Left forelimb (tissue), 1 donor: ENCODE data around the gene HLA-F.

Experiments
- DNase-seq: peaks from one replicate; pipeline ENCODE4 v3.0.0-alpha.2; 2018; ENCODE audit warnings: low spot score

The HLA-F gene

DNA sequence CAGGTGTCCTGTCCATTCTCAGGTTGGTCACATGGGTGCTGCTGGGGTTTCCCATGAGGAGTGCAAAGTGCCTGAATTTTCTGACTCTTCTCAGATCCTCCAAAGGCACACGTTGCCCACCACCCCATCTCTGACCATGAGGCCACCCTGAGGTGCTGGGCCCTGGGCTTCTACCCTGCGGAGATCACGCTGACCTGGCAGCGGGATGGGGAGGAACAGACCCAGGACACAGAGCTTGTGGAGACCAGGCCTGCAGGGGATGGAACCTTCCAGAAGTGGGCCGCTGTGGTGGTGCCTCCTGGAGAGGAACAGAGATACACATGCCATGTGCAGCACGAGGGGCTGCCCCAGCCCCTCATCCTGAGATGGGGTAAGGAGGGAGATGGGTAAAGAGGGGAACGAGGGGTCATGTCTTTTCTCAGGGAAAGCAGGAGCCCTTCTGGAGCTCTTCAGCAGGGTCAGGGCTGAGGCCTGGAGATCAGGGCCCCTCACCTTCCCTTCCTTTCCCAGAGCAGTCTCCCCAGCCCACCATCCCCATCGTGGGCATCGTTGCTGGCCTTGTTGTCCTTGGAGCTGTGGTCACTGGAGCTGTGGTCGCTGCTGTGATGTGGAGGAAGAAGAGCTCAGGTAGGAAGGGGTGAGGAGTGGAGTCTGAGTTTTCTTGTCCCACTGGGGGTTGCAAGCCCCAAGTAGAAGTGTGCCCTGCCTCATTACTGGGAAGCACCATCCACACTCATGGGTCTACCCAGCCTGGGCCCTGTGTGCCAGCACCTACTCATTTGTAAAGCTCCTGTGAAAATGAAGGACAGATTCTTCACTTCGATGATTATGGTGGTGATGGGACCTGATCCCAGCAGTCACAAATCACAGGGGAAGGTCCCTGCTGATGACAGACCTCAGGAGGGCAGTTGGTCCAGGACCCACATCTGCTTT lies 2.0 kb downstream of the HLA-F start:
- no peak for DNase-seq

DNA sequence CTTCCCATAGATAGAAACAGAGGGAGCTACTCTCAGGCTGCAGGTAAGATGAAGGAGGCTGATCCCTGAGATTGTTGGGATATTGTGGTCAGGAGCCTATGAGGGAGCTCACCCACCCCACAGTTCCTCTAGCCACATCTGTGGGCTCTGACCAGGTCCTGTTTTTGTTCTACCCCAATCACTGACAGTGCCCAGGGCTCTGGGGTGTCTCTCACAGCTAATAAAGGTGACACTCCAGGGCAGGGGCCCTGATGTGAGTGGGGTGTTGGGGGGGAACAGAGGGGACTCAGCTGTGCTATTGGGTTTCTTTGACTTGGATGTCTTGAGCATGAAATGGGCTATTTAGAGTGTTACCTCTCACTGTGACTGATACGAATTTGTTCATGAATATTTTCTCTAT lies 2.8 kb downstream of the HLA-F start:
- no peak for DNase-seq

DNA sequence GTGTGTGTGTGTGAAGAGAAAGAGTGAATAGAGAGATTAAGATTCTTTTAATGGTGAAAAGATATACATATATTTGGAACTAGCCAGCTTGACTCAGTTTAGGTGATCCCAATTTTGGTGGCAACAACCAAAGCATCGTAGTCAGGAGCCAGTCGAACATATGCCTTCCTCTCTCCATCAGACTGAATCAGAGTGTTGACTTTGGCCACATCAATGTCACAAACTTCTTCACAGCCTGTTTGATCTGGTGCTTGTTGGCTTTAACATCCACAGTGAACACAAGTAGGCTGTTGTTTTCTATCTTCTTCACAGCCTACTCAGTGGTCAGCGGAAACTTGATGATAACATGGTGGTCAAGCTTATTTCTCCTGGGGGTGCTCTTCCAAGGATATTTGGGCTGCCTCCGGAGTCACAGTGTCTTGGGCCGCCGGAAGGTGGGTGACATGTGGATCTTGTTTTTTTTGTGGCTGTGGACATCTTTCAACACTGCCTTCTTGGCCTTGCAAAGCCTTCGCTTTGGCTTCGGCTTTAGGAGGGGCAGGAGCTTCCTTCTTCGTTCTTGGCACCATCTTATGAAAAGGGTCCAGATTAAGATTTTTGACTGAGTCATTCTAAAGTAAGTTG lies 3.4 kb downstream of the HLA-F start:
- no peak for DNase-seq

DNA sequence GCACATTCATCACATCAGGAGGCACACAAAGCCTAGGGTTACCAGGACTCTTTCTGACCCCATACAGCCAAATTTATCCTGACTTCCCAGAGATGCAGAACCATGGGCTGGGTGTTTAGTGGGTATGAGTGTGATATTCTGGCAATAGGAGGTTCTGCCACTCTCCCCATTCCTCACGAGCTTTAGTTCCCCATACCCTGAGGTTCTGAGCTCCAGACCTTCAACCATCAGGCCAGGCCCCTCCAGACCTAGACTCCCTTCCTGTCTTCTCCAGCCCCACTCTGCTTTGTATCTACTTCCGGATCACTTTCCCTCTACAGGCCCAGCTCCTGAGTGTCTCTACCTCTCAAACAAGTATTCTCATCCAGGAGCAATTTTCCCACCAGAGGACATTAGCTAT lies 4.4 kb downstream of the HLA-F start:
- DNase-seq, result no peak

DNA sequence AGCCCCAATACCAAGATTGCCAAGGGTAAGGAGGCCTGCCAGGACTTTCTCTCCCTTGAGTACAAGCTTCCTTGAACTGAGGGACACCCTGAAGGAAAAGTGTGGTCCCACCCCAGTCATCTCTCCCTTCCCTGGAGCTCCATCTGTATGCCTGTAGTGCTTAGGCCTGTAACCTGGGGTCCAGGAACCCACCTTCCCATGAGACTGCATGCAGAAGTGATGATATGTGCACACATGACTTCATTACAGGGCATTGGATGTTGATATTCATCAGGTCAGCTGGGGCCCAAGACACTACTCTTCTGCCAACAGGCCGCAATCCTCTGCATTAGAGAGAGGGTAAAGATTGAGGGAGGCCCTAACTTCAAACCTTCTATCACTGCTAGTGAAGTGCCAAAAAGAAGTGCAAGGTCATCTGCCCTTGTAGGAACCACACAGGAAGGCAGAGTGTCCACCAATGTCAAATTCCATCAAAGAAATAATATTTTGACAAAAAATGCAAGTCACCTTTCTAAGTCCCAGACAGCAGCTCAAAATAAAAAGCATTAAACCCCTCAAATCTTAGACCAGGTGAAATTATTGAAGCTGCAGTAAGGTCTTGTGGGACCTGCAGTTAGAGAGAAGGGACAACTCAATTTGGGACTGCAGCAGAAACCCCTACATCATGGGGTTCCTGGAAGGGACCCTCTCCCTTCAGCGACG lies 5.1 kb downstream of the HLA-F start:
- DNase-seq, result no peak

DNA sequence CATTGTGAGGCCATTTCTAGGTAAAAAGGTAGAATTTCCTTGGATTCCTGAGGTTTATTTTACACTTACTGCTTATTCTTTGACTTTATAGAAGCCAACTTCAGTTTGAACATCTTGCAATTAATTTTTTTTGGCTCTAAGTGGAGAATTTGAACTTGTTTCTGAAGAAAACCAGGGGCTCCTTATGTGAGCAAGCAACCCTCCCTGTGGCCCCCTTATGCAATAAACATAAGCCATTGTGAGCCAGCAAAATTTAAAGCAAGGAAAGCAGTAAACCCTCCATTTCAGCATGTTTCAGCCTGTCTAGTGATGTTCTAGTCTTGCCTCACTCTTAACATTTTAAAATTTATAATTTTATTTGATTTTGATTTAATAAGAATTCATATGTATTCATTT lies 5.6 kb downstream of the HLA-F start:
- no peak for DNase-seq

DNA sequence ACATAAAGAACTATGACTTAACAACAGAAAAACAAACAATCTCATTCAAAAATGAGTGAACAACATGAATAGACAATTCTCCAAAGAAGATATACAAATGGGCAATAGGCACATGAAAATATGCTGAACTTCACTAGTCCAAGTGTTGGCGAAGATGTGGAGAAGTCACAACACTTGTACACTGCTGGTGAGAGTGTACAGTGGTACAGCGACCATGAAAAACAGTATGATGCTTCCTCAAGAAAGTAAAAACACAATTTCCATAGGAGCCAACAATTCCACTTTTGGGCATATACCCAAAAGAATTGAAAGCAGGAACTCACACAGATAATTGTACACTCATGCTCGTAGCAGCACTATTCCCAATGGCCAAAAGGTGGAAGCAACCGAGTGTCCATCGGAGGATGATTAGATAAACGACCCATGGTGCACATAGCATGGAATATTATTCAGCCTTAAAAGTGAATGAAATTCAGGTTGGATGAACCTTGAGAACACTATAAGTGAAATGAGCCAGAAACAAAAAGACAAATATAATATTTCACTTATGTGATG lies 6.6 kb downstream of the HLA-F start:
- no peak for DNase-seq

DNA sequence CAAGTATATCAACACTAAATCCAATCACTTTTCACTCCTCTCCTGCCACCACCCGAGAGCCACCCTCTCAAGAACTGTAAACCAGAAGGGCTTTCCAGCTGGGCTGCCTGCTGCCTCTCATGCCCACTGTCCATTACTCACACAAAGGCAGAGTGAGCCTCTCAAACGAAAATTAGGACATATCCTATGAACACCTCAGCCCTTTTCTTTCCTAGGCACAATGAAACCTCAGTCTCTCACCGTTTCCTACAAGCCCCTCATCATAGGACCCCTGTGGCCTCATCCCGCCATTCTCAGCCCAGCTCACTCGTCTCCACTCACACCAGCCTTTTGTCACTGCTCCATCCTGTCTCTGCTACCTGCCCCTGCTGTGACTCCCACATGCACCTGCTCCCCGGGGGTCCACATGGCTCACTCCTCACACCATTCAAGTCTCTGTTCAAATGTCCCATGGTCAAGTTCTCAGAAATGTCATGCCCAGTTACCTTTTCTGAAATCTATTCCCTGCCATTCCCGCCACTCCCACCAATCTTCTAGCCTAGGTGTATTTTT lies 7.4 kb downstream of the HLA-F start:
- DNase-seq, result no peak

DNA sequence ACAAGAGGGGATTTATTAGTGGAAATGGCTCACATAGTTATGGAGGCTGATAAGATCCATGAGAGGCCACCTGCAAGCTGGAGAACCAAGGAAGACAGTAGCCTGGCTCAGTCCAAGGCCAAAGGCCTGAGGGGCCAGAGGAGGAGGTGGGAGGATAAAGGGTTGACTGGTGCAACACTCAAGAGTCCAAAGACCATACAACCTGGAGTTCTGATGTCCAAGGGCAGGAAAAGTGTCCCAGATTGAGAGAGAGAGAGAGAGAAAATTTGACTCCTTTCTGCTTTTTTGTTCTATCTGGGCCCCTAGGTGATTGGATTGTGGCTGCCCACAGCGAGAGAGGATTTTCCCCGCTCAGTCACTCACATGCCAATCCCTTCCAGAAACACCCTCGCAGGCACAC lies 8.0 kb downstream of the HLA-F start:
- no peak for DNase-seq

DNA sequence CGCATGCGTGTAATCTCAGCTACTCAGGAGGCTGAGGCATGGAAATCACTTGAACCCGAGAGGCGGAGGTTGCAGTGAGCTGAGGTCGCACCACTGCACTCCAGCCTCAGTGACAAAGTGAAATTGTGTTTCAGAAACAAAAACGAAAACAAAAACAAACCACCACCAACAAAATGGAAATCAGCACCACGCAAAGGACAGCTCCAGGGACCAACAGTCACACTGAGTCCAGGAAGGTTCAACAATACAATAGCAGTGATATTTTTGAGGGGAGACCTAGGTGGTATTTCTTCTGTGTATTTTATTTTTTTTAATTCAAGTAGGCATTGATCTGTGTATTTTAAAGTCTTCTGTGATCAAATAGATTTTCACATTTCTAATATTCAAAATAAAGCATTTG lies 9.8 kb downstream of the HLA-F start:
- DNase-seq, result no peak

DNA sequence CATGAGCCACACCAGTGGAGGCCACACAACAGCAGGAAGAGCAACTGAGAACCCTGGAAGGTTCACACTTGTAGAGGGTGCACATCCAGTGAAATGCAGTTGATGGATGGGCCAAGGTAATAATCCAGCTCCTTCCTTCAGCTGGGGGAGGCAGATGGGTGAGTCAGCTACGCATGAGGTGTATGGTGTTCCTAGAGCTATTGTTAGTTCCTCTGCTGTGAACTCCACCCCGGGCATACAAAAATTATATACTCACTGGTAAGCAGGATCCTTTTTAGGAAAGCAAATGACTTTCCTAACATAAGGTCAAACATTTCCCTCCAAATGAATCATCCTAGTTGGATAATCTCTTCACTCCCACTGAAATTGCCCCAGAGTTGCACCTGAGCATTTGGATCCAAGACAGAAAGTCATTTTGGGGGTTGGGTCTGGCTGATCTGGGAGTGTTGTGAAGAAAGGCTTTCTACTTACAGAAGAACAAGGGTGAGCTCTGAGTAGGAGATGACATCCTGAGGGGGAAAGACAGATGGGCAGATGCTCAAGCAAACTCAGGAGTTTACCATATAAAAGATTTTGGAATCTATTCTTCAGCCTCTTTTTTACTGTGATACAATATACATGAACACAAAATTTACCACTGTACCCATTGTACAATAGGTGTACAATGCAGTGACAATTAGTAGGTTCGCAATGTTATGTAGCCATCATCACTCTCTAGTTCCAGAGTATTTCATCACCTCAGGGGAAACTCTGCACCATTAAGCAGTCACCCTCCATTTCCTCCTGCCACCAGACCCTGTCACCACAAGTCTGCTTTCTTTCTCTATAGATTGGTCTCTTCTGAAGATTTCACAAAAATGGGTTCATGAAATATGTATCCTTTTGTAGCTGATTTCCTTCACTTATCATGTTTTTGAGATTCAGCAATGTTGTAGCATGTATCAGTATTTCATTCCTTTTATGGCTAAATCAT lies 11.1 kb downstream of the HLA-F start:
- DNase-seq, result no peak

DNA sequence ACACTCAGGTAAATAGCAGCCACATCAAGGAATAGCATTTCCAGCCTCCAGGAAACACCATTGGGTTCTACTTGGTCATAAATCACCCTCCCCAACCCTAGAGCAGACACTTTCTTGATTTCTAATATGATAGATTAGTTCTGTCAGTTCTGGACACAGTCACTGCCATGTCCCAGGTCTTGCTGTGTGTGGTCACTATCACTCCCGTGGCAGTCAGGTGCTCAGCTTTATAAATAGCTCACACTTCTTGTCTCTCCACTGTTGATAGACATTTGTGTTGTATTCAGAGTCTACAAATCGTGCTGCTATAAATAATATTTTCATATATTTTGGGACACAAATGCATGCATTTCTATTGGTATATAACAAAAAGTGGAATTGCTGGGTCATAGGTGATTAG lies 13.3 kb downstream of the HLA-F start:
- no peak for DNase-seq

DNA sequence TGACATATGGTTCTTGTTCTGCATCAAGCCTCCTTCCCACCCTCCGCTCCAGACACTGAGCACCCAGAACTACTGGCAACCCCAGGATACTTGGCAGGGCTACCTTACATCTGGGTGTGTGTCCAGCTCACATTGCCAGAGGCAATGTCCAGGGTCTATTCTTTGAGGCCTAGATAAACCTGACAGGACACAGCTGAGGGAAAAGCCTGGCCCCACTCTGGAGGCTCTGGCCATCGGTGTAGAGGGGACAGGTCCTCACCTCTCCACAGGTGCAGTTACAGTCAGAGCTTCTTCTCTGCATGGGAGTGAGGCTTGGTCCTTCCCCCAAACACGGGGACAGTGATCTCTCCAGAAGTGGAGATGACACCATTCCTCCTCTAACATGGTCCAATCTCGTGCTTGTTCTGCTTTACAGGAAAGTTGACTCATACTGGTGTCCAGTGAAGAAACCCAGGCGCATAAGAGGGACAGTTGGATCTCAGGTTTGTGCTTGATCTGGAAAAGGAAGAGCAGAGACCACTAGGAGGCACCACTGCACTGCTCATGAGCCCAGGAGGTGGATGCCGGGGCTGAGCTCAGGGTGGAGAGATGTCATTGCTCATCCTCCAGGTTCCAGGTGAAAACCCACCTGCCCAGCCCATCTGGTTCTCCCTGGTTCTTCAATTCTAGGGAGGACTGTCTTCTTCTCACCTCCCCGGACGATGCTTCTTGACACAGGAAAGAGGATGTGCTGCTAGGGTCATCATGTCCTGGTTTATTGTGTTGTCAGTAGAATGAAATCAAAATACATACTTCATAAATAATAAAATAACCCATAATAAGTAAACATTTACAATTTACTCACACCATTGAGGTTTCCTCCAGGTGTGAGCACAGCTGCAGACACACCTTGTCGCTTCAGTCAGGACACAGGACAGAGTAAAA lies 14.7 kb downstream of the HLA-F start:
- DNase-seq, result peak; percentile 64

DNA sequence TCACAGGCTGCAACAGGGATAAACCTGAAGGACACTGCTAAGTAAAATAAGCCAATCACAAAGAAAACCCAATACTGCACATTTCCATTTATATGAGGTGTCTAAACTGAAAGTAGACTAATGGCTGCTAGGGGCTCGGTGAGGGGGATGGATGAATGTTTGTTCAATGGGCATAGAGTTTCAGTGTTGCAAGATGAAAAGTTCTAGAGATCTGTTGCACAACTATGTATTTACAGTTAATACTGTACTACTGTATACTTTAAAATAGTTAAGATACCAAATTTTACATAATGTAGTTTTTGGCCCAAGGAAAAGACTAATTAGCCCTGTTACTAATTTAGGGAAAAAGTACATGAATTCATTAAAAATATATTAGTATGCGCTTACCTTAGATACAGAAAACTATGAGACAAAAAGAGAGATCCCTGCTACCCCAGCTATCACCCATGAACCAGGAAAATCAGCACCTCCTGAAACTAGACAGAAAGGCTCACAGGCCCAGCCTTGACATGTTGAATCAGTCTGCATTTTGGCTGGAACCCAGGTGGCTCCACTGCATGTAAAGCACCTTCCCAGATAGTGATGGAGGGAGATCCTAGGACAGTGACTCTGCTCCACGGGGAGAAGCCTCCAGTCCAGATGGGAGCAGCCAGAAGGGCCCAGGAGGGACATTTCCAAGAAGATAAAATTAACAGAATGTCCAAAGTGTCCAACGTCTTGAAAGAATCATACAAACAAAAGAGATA lies 16.1 kb downstream of the HLA-F start:
- DNase-seq, result no peak

DNA sequence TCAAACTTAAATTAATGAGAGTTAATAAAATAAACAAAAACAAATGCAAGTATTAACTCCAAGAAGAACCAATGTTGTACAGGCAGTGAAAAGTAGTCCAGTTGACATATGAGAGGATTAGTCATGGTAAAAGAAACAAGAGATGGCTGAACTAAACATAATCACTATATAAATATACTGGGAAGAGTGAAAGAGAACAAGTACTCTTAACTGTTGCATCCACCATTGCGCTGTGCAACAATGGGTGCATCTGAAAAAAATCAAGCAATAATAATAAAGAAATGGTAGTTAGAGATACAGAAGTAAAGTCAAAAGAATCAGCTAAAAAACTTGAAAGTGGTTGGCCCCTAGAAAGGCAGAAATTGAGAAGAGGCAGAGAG lies 16.6 kb downstream of the HLA-F start:
- DNase-seq, result no peak

DNA sequence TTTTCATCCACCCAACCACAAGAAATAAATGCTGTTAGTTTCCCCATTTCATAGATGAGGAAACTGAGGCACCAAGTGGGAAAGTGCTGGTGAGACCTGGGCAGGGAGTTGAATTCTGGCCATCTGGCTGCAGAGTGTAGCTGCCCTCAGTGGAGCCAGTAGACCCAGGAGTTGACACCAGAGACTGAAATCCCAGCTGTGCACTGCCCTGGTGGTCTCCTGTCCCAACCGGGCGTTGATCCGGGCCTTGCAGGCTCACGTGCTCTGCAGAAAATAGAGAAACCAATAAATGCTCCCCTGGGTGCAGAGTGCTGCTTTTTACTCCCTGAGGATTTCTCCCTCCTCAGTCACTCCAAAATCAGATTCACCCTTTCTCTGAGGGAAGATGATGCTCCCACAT lies 18.4 kb downstream of the HLA-F start:
- DNase-seq, result peak; percentile 58

DNA sequence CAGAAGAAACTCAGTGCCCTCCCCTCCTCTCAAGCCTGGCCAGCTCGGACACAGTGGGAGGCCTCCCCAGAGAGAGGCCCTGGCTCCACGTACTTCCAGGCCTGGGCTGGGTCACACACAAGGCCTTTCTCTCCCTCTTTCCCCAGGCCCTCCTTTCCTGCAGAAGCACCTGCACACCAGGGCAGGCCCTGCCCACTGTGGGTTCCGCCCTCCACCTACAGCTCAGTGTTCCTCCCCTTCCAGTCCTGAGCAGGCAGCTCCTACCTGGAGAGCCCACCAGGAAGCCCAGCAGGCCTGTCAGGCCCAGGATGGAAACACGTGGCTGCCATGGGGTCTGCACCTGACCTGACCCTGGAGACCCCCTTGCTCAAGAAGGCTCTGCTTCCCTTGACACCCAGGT lies 18.9 kb downstream of the HLA-F start:
- peak; percentile 51 for DNase-seq

DNA sequence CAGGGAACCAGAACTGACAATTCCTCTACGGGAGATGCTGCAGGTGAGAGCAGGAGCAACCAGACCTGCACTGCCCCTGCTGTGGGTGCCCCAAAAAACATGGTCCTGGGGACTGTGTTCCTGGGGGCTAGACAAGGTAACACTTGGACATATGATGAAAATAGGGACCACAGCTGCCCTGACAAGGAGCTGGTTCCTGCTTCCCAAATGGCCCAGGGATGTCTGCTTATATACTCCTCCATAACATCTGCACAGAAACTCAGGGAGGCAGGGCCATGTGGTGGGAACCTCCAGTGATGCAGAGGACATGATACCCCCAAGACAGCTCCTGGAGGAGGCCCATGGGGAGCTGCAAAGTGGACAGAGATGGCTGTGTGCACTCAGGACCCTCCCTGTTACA lies 19.8 kb downstream of the HLA-F start:
- DNase-seq, result no peak

DNA sequence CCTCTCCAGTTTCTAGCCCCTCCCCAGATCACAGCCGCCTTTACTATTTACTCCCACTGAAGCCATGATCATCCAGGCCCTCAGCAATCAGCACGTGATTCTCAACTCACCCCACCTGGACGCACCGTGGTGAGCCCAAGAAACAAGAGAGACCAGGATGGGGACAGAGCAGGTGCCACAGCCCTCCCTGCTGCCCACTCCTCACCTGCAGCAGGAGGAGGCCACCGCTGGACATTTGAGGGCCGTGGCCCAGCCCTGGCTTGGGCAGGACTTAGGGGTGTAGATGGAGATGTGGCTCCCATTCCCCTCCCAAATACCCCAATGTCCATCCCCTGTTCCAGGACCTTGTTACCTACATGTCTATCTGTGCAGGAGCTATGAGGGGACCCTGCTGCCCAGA lies 20.3 kb downstream of the HLA-F start:
- DNase-seq, result peak; percentile 49
